Measurements from ENCODE around the gene AAK1. TPM values are rescaled to one million over a fixed set of nuclear protein-coding genes. Genes with fewer than 3 reads are reported as not detected.
"Not testable (repeated sequence)": the region's sequence is repeated elsewhere in the genome, so short reads cannot be mapped to it uniquely, and the experiment has no call there.

The AAK1 gene
- total and polyA plus RNA-seq, 2 experiments from 2014 or later: 39.0 to 52.4 TPM

- H3K36me3 ChIP-seq (ENCODE audit: insufficient read depth); H3K27ac Mint-ChIP-seq; H3K4me1 ChIP-seq (ENCODE audit: insufficient read depth); H4K20me1 ChIP-seq (replicated peaks; ENCODE audit: insufficient read depth); H2AFZ ChIP-seq; H3K27ac ChIP-seq (ENCODE audit: low read depth); H3F3A ChIP-seq (replicated peaks; ENCODE audit: low read depth); H3K4me3 Mint-ChIP-seq; DNase-seq (ENCODE audit: low spot score); H3K27me3 ChIP-seq (ENCODE audit: insufficient read depth); H3K4me3 ChIP-seq; H3K27me3 Mint-ChIP-seq (ENCODE audit: insufficient read depth, low read depth, poor library complexity); H3K36me3 Mint-ChIP-seq (ENCODE audit: low read depth); H3K4me2 ChIP-seq; ATAC-seq; H3K9me3 Mint-ChIP-seq: not testable (repeated sequence)
- peaks cover 25% of the 10 kb centered on the region for H3K4me1 Mint-ChIP-seq
- Histone ChIP-seq H3K79me2 (replicated peaks; ENCODE audit: insufficient read depth) (peaks cover 11% of the 10 kb centered on the region; the same call in 1 of the 2 replicates), H3K9me2 (ENCODE audit: insufficient read depth) (peaks cover 12% of the 10 kb centered on the region; the same call in 1 of the 2 replicates)
These were observed 68.2 kb downstream of the AAK1 start for GRCh38 chr2:69575371-69575770.

- Mint-ChIP-seq H3K27ac (peak overlapping the region; percentile 37; the same call in 1 of the 2 replicates), H3K27me3 (ENCODE audit: insufficient read depth, low read depth, poor library complexity) (peaks cover 2% of the 10 kb centered on the region), H3K36me3 (ENCODE audit: low read depth) (no peaks in the 10 kb centered on the region), H3K4me1 (peaks cover 11% of the 10 kb centered on the region), H3K4me3 (no peak overlapping the region), H3K9me3 (no peaks in the 10 kb centered on the region)
- no peak overlapping the region; the same call in 1 of the 2 replicates for H3K27ac ChIP-seq (ENCODE audit: low read depth)
- ATAC-seq: peak; percentile 26; the same call in 2 of the 3 replicates
- no peak overlapping the region for H3K4me2 ChIP-seq
- no peak for DNase-seq (ENCODE audit: low spot score)
- peaks cover 2% of the 10 kb centered on the region; the same call in 1 of the 2 replicates for H3K4me1 ChIP-seq (ENCODE audit: insufficient read depth)
- H3K27me3 ChIP-seq (ENCODE audit: insufficient read depth): no peaks in the 10 kb centered on the region
- H3K36me3 ChIP-seq (ENCODE audit: insufficient read depth): no peaks in the 10 kb centered on the region
- H3F3A ChIP-seq (replicated peaks; ENCODE audit: low read depth): no peaks in the 10 kb centered on the region
- TF ChIP-seq ZNF462 (CRISPR knock-in tag; IDR thresholded peaks at IDR 0.05) (no peak), JUNB (IDR thresholded peaks at IDR 0.05; ENCODE audit: unreplicated experiment) (no peak)
- no peak overlapping the region for H3K4me3 ChIP-seq
- H3K9me2 ChIP-seq (ENCODE audit: insufficient read depth): 0 out of 2 replicates have a peak, but pooled peaks cover 5% of the 10 kb centered on the region
- H4K20me1 ChIP-seq (replicated peaks; ENCODE audit: insufficient read depth): no peaks in the 10 kb centered on the region; the same call in 1 of the 2 replicates
- no peak overlapping the region for H2AFZ ChIP-seq
- peaks cover 8% of the 10 kb centered on the region; the same call in 1 of the 2 replicates for H3K79me2 ChIP-seq (replicated peaks; ENCODE audit: insufficient read depth)
These were observed 70.9 kb downstream of the AAK1 start for GRCh38 chr2:69572641-69573040.

Measured in GM23338 (cell line).